RWPE1 (cell line): ENCODE measurements around the gene ZIC1.

Experiments
- CTCF ChIA-PET: fragments of 350-600 bp; sonication (Branson Sonifier 250); formaldehyde crosslinking; extraction: SDS; loops from one replicate; lab custom pipeline; 2021; lab: Yijun Ruan, JAX
- POLR2A ChIA-PET: fragments of 400-600 bp; formaldehyde crosslinking; extraction: SDS; loops from one replicate; lab custom pipeline; 2020; ENCODE audit warnings: antibody characterized with exemption; ENCODE audit not compliant: low non-redundant PET; lab: Yijun Ruan, JAX
- DNase-seq: peaks from one replicate; pipeline ENCODE4 v3.0.0; 2012; ENCODE audit warnings: low spot score
- H3K27ac ChIP-seq: fragments of 450-650 bp; 2 replicates; pipeline ENCODE4 v1.5.1; 2017
- CTCF ChIP-seq: fragments of 450-650 bp; conservative IDR thresholded peaks from 2 replicates; pipeline ENCODE4 v1.5.1; 2017; ENCODE audit warnings: low read depth, mild to moderate bottlenecking

ZIC1 gene

GRCh38 chr3:147385059-147386012 is 23.8 kb upstream of the ZIC1 start:
- H3K27ac ChIP-seq, result no peak overlapping the region
- POLR2A ChIA-PET, result no interaction called here
- CTCF ChIA-PET, result no interaction called here
- TF ChIP-seq CTCF, result no peak
- DNase-seq, result no peak

- POLR2A ChIA-PET, result no interaction called here
- DNase-seq, result no peak
- TF ChIP-seq CTCF, result no peak
- CTCF ChIA-PET, result no interaction called here
- H3K27ac ChIP-seq, result no peak overlapping the region
These were observed 21.8 kb upstream of the ZIC1 start for GRCh38 chr3:147387291-147387884.

GRCh38 chr3:147387885-147388699 is 21.1 kb upstream of the ZIC1 start:
- DNase-seq, result no peak
- TF ChIP-seq CTCF, result no peak
- POLR2A ChIA-PET, result no interaction called here
- CTCF ChIA-PET, result no interaction called here
- H3K27ac ChIP-seq, result no peak overlapping the region

GRCh38 chr3:147388700-147389580 is 20.2 kb upstream of the ZIC1 start:
- no peak for TF ChIP-seq CTCF
- ChIA-PET POLR2A (no interaction called here), CTCF (no interaction called here)
- no peak for DNase-seq
- H3K27ac ChIP-seq, result no peak overlapping the region

GRCh38 chr3:147389717-147390116 is 19.4 kb upstream of the ZIC1 start:
- no peak overlapping the region for H3K27ac ChIP-seq
- ChIA-PET CTCF (no interaction called here), POLR2A (no interaction called here)
- no peak for DNase-seq
- no peak for TF ChIP-seq CTCF
